Measurements from ENCODE around the gene CAPN12.

CAPN12 gene

DNA sequence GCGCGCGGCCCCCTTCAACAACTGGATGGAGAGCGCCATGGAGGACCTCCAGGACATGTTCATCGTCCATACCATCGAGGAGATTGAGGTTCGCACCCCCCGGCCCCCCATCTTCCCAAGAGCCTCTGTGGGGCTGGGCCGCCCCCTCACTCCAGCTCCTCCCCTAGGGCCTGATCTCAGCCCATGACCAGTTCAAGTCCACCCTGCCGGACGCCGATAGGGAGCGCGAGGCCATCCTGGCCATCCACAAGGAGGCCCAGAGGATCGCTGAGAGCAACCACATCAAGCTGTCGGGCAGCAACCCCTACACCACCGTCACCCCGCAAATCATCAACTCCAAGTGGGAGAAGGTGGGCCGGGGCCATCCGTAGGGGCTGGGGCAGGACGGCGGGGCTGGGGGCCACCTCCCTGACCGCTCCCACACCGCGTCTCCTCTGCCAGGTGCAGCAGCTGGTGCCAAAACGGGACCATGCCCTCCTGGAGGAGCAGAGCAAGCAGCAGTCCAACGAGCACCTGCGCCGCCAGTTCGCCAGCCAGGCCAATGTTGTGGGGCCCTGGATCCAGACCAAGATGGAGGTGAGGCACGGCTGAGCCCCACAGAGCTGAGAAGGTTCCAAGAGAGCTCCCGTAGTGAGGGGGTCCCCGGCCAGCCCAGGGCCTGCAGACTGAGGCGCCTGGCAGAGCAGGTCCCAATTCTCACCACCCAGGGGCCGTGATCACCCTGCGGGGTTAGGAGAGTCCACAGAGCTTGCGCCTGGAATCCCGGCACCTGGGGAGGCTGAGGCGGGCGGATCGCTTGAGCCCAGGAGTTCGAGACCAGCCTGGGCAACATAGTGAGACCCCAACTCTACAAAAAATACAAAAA is 20.1 kb downstream of the CAPN12 start:
- no peak for DNase-seq

DNA sequence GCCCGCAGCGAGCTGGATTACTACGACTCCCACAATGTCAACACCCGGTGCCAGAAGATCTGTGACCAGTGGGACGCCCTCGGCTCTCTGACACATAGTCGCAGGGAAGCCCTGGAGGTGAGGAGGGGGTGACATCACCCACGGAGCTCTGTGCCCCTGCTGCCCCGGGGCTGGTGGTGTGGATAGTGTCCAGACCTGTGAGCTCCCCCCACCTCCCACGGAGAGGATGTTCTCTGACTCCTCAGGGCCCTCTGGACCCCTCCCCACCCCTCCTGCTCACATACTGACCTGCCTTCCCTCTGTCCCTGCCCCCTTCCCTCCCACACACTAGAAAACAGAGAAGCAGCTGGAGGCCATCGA is 20.7 kb downstream of the CAPN12 start:
- no peak for DNase-seq

DNA sequence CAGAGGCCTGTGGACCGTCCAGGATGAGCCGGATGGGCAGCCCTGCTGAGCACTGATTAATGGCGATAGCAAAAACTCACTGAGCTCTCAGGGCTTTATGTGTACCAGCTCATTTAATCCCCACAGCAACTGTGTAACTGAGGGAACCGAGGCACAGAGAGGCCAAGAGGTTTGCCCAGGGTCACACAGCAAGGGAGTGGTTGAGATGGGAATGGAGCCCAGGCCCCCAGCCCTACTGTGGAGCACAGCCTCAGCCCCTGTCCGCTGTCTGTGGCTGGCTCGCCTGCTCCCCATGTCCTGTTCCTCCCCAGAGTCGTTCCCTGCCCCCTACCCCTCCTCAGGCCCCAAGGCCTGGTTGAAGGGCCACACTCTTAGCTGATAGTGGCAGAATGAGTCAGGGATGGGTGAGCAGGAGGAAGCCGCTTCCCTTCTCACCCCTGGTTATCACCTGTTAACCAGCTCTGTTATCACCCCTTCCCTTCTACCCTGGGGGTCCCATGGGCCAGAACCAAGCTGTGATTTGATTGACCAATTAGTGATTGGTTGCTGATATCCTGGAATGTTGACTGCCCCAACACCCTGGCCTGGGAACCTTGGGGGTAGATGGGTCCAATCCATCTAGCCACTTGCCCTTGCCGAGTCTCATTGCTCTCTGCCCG is 21.2 kb downstream of the CAPN12 start:
- no peak for DNase-seq

- no peak for DNase-seq
These were observed 22.1 kb downstream of the CAPN12 start for GRCh38 chr19:38721979-38722773.

DNA sequence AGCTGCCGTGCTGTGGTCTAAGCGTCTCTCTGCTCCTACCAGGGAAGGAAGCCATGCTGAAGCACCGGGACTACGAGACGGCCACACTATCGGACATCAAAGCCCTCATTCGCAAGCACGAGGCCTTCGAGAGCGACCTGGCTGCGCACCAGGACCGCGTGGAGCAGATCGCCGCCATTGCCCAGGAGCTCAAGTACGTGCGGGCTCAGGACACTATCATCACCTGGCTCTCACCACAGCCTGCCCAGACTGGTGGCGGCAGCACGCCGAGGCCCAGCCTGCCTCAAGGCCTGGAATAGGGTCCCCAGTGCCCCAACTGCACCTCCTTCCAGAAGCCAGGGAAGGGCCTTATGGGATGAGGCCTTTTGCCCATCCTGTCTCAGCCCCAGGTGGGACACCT is 22.8 kb downstream of the CAPN12 start:
- no peak for DNase-seq

- DNase-seq = no peak
These were observed 23.6 kb downstream of the CAPN12 start for GRCh38 chr19:38720559-38721236.

DNA sequence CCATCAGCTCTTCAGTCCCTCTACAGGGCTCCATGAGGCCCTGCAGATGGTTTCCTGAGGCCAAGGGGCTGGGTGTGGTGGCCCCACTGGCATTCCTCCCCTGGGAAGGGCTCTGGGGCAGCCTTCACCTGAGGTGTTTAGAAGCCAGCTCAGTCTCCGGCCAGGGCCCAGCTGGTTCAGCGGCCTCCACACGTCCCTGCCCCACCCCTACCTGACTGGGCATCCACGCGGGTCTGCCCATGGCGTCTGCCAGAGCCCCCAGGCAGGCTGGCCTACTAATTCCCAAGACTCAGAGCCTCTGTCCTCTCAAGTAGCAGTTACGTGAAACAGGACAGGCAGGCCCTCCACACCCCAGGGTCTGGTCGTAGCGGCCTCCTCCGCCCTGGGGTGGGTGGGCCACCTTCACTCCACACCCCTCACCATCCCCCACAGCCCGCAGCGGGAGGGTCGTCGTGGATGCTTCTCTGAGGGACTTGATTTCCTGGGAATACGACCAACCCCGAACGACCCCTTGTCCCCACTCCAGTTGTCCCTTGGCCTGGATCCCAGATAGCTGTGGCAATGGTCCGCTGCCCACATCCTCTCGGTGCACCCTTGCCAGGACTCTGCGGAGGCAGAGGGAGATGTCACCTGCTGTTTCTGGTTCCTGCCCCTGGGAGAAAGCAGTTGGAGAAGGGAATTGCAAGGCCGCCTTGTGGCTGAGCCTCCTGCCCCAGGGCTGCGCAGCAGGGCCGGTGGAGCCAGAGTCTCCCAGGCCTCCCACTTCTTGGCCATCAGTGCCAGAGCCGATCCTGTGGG is 24.3 kb downstream of the CAPN12 start:
- DNase-seq = no peak

- DNase-seq = no peak
These were observed 25.3 kb downstream of the CAPN12 start for GRCh38 chr19:38718747-38719543.

DNA sequence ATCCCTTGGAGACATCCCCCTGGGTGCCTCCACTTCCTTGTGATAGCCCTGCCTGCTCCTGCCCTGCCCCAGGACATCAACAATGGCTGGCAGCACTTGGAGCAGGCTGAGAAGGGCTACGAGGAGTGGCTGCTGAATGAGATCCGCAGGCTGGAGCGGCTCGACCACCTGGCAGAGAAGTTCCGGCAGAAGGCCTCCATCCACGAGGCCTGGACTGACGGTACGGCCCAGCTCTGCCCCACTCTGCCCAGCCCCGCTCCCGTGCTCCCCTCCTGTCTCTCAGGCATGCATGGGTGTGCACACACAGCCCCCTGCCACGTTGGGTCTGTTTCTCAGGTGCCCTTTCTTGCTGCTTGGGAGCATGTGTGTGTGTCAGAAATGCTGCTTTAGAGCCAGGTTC is 26.4 kb downstream of the CAPN12 start:
- DNase-seq = no peak

DNA sequence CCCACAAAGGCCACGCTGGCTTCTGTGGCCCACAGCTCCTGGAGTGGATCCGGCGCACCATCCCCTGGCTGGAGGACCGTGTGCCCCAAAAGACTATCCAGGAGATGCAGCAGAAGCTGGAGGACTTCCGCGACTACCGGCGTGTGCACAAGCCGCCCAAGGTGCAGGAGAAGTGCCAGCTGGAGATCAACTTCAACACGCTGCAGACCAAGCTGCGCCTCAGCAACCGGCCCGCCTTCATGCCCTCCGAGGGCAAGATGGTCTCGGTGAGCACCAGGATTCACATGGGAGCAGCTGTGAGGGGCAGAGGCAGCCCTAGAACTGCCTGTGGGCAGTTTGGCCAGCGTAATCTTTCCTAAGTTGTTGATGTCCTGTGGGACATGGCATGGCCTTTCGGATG is 27.2 kb downstream of the CAPN12 start:
- no peak for DNase-seq

- DNase-seq = no peak
These were observed 28.7 kb downstream of the CAPN12 start for GRCh38 chr19:38715555-38715954.

DNA sequence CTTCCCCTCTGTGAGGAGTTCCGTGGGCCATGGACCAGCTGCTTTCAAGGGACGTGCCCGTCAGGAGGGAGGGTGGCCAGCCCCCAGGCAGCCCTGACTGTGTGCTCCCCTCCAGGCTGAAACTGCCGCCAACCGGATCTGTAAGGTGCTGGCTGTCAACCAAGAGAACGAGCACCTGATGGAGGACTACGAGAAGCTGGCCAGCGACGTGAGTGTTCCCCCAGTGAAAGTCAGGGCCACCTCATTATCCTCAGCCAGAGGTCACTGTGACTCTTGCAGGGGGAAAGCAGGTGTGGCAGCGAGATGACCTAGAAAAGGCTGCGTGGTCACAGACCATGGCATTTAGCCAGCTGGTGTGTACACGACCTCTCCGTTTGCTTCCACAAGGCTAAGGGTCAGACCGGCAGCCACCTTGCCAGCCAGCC is 29.9 kb downstream of the CAPN12 start:
- no peak for DNase-seq

DNA sequence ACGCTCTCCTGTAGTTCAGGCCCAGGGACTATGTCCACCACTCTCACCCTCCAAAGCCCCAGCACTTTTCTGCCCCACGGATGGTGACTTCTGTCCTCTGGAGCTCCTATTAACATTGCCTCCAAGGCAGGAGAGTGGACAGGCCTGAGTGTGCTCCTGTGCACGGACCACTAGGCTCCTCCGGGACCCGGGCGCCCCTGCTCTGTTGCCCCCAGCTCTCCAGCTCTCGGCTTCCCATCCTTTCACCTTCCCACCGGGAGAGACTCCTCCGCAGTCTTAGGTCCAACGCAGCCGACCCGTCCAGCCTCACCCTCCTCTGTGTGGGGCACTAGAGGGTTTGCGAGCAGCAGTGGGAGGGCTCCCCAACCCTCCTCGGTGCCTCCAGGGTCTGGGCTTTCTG is 30.4 kb downstream of the CAPN12 start:
- DNase-seq = no peak

DNA sequence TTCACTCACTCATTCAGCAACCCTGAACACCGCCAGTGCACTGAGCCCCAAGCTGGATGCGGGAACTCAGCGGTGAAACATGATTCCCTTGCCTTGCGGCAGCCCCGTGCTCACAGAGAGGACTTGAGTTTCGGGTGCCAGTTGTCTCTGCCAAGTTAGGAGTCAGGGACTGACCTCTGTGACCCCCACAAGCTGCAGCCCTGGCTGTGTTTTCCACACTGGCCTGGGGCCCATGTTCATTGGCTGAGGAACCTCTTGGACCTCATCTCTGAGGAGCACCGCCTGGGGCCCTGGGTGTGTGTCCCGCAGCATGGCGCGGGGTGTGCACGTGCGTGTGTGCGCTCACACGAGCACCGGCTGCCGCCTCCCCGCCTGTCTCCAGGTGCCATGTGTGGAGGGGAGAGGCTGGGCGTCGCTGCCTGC is 31.0 kb downstream of the CAPN12 start:
- no peak for DNase-seq

GRCh38 chr19:38712161-38712748 is 32.0 kb downstream of the CAPN12 start:
- no peak for DNase-seq

- DNase-seq = no peak
These were observed 32.5 kb downstream of the CAPN12 start for GRCh38 chr19:38711726-38712153.

DNA sequence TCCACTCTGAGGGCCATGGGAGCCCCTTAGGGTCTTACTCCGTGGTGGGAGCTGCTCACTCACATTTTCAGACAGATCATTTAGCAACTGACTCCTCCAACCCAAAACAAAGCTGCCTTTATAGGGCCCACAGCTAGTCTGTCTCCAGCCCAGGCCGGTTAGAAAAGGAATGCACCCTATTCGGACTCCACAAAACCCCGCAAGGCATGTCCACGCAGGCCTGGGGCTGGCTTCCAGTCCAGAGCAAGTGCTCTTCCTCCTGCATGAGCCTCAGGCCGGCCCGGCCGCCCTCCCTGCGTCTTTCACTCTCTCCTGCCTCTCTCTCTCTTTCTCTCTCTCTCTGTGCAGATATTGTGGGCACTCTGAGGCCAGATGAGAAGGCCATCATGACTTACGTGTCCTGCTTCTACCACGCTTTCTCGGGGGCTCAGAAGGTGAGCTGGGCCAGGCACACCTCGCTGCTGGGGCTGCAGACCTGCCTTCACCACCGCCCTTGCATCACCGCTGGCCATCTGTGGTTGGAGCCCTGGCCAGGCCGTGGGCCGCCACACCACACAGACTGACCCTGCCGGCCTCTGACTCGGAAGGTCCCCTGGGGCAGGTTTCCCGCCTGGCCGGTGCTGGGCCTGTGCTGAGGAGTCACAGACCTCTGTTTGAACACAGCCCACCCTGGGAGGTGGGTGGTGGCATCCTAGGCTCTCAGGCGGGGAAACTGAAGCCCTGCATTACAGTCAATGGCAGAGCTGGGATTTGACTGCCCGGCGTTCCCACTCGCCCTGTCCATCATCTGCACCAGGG is 33.1 kb downstream of the CAPN12 start:
- DNase-seq = no peak

DNA sequence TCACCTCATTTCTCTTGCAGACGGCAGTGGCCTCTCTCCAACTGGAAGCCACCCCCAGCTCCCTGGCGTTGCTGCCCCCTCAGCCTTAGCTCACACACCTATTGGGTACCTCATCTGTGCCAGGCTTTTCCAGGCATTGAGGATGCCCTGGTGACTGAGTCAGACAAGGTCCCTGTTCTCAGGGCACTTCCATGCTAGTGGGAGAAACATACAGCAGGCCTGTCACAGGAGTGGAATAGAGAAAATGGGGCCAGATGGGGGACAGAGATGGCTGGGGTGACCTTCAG is 33.9 kb downstream of the CAPN12 start:
- DNase-seq = no peak

DNA sequence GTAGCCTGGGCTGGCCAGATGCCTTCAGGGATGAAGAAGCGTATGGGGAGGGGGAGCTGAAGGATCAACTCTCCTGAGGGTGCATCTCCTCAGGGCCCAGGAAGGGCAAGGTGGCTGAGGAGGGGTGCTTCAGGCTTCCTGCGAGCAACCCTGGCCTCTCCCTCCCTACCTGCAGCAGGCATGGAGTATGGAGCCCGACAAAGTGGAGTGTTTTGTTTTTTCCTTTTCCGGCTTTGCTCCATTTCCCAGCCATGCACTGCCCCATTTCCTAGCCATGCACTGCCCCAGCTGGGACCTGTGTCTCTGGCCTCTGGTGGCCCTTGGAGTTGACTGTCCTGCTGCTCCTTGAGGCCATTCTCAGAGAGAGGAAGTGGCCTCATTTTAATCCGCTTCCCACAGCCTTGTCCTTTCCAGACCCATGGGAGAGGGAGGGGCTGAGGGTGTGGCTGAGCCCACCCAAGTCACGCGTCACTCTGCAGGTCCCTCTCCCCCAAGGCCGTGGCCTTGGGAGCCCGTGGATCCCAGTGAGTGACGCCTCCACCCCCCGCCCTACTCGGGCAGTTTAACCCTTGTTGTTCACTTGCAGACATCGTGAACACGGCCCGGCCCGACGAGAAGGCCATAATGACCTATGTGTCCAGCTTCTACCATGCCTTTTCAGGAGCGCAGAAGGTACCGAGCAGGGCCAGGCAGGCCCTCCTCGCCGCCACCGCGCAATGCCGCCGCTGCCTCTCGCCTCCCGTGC is 34.4 kb downstream of the CAPN12 start:
- no peak for DNase-seq
